RPMI7951 (cell line): ENCODE data around the gene ZNF18. TPM values are rescaled to one million over a fixed set of nuclear protein-coding genes. Genes with fewer than 3 reads are reported as not detected.

ENCODE experiments used
- DNase-seq: peaks from one replicate; pipeline ENCODE4 v3.0.0-alpha.2; 2012; ENCODE audit warnings: low read depth
- total RNA-seq: library from RNA; depleted of rRNA; stranded (reverse); fragments of >200 nt; shearing (Covaris generic); gene quantifications from 2 replicates; pipeline ENCODE4 v1.2.3, GENCODE V29; 2014; rRNA removed

Gene ZNF18
- 3.9 and 7.7 TPM in 2 replicates for total RNA-seq

DNA sequence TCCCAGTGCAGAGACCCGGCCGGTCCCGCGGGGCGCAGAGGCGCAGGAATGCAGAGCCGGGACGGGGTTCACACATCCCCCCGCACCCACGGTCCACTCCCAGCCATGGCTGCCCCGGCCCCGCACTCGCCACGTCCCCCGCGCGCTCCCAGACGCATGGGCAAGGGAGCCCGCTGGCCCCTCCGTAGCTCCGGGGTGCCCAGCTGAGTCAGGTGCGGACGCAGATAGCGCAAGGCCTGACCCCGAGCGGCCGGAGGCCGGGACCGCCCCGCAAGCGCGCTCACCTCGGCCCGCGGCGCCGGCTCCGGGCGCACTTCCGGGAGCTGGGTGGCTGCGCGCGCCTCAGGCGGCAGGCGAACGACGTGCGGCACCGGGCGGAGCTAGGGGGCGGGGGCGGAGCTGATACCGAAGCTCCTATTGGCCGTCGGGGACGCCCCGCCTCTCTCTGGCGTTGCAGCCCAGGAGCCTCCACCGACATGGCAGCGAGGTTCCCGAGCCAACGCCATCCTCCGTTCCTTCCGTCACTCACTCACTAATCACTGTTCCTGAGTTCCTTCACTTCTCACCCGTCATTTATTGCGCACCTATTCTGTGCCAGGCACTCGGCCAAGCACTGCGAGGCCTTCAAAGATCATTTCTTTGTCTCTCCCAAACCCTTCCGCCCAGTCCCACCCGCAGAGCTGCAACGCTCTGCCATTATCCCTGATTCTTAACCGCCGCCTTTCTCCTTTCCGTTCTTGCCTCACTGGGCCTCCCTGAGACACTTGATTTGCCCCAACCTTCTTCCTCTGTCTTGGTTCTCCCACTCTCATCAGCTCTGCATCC is at the start of gene ZNF18:
TSS of gene ZNF18 (minus strand) at position 329 of the 825 bp plus-strand sequence. CDS start 4,646 bp downstream, outside the sequence.
- DNase-seq, result peak; percentile 88

- no peak for DNase-seq
Observed at GRCh38 chr17:12046786-12047185, 49.5 kb upstream of the ZNF18 start.

GRCh38 chr17:12043702-12044101 is 46.4 kb upstream of the ZNF18 start:
- no peak for DNase-seq

GRCh38 chr17:12041312-12041711 is 44.0 kb upstream of the ZNF18 start:
- peak; percentile 68 for DNase-seq

DNA sequence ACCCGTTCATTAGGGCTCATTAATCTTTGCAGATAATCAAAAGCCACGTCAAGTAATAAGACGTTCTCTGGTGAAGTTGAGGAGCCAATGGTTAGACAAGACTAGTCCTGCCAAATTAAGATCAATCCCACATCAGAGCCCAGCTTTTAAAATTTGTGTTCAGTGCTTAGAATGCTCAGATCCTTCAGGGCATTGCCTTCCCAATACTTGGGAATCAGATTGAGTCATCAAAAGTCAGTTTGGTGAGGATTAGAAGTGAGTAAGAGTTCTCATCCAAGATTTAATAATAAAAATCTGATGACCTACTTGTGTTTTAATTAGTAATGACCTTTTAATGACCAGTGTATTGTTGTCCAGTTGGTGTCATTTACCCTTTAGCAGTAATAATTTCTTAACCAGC is 43.2 kb upstream of the ZNF18 start:
- peak; percentile 41 for DNase-seq

- no peak for DNase-seq
Observed at GRCh38 chr17:12037970-12038369, 40.7 kb upstream of the ZNF18 start.

DNA sequence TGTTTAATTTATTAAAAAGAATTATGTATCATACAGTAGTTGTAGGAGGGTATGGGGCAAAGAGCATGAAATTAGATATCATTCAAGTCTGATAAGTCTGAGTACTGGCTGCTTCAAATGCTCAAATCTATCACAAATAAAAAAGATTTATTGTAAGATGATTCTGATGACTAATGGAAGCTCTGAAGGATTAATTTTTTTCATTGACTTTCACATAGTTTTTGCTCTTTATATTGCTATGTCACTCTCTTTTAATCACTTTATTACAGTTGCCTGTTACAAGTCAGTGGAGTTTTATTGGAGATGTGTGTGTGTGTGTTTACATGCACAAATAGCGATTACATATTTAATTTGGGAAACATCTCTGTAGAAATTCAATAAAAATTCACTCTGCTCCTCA is 38.4 kb upstream of the ZNF18 start:
- no peak for DNase-seq

DNA sequence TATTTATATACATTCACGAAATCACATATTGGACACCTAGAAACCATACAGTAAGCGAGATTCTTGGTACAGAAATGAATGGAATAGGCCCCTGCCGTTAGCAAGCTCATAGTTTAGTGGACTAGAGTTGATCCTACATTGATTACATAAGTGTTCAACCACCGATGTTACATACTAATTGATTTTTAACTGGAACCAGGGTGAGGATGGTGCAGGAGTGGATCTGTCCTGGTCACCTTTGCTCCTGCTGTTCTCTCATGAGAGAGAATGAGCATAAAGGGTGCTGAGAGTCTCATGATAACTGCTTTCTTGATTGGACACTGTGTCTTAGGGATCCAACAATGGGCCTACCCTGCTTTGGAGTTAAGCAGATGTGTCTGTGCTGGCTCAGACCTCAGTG is 37.3 kb upstream of the ZNF18 start:
- DNase-seq, result no peak

GRCh38 chr17:12028611-12029010 is 31.3 kb upstream of the ZNF18 start:
- DNase-seq, result no peak

- DNase-seq, result no peak
Observed at GRCh38 chr17:12027658-12028057, 30.4 kb upstream of the ZNF18 start.

- DNase-seq, result peak; percentile 61
Observed at GRCh38 chr17:12024327-12024726, 27.1 kb upstream of the ZNF18 start.

GRCh38 chr17:12022310-12022709 is 25.0 kb upstream of the ZNF18 start:
- DNase-seq, result no peak

DNA sequence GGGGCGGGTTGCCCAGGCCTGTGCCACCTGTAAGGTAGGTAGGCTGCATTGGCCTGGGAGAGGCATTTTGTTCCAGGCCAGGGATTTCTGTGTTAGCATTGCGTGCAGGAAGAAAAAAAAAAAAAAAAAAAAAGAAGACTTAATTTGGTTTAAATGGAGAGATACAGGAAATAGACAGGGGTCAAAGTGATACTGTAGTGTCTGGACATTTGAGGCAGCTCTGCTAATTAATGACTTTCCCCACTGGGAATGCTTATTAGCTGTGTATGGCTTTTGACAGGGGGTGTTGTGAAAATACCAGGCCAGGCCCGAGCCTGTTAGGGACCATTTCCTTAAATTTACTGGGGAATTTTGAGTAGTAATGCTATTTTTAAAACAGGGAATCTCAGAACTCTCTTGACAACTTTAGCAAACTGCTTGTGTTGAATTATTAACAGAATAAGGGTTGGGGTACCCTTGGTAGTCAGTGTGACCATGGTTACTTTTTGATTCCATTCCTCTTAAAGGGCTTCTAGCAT is 24.4 kb upstream of the ZNF18 start:
- no peak for DNase-seq

DNA sequence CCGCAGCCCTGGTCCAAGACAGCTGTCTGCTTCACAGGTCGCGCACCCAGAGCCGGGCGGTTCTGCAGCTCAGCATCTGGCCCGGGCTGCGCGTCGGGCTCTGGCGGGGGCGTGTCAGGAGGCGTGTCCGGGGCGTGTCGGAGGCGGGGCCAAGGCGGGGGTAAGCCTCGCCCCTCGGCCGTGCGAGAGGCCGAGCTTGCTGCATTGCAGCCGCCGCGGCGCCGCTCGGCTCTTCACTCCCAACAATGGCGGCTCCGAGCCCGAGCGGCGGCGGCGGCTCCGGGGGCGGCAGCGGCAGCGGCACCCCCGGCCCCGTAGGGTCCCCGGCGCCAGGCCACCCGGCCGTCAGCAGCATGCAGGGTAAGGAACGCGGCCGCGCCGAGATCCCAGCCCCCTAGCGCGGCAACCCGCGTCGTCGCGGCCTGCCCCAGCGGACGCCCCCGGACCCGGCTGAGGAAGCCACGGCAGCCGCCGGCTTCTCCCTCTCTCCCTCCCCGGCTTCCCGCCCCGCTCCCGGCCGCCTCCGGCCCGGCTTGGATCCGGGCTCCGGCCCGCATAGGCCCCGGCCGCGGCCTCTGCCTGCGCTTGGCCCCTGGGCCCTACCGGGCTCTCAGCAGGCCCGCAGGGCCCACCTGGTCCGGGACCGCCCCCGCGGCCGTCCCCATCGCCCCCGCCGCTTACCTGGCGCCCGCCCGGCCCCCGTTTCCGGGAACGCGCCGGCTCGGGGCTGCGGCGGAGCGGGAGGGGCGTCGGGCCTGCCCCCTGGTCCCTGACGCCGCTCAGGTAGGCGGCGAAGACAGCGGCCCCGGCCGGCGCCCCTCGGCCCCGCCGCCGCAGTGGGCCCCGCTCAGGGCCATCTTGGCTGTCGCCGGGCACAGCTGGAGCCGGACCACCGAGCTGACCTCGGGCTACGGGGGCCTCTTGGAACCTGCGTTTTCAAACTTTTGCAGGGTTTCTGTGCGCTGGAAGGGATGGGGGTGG is 23.7 kb upstream of the ZNF18 start, which contains the start of gene MAP2K4:
TSS of gene MAP2K4 (plus strand) at position 236 of the 981 bp plus-strand sequence. CDS start at position 246, 10 bp downstream.
- DNase-seq, result peak; percentile 80

DNA sequence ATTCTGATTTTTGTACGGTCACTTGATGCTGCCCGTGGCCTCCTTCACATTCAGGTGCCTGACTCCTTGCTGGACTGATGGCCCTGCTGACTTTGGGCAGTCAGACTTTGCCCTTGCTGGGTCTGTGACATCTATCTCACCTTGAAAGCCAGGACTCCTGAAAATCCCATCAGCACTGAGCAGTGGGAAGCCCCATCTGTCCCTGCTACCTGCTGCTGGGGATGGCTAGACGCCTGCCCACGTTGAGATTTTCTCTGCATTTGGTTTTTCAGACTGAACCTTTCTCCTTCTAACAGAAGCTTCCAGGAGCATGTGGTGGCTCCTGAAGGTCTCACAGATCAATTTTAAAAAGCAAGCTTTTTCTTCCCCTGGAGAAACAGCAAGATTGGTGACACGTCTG is 10.2 kb upstream of the ZNF18 start:
- DNase-seq, result no peak

- DNase-seq, result no peak
Observed at GRCh38 chr17:11999696-12000095, 2.4 kb upstream of the ZNF18 start.

DNA sequence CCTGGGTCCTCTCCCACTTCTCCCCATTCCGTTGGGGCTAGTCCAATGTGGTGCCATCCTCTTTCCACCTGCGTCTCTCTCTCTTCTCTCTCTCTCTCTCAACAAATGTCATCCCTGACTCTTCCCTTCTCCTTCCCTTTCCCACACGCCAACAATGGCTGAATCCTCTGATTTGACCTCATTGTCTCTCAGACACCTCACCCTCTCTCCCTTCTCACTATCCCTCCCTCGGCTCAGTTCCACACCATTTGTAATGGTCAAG is 628 bp upstream of the ZNF18 start:
- DNase-seq, result no peak

DNA sequence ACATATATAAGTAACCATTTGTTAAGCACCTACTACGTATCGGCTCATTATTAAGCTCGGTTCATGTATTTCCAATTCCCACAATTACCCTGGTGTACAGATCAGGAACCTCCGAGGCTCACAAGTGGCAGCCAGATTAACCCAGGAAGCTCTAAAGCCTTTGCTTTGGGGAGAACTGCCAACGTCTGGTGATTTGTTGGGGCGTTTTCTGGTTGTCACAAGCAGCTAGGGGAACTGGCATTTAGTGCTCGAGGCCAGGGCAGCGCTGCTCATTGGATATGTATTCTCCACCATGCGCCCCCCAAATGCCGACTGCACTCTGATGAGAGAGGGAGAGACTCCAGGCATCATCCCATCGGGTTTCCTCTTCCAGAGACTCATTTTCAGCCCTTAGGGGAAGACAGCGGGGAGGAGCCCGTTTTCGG is 541 bp downstream of the ZNF18 start:
- peak; percentile 55 for DNase-seq

DNA sequence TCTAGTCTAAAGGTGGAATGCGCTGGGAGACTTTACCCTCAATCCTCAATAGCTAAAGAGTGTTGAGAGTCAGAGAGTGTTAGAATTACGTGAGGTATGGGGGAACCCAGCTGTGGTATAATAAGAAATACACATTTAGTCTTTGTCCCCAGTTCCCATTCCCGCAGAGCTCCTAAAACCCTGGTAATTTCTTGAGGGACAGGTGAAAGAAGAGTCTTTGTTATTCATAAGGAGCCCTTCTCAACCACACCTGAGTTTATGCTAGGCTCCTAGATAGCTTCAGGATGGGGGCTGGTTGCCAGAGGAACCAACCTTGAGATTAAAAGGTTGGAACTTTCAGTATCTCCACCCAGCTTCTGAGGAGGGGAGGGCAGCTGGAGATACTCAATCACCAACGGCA is 5.8 kb downstream of the ZNF18 start:
- DNase-seq, result no peak

GRCh38 chr17:11990363-11990983 is 6.8 kb downstream of the ZNF18 start:
- DNase-seq, result no peak

DNA sequence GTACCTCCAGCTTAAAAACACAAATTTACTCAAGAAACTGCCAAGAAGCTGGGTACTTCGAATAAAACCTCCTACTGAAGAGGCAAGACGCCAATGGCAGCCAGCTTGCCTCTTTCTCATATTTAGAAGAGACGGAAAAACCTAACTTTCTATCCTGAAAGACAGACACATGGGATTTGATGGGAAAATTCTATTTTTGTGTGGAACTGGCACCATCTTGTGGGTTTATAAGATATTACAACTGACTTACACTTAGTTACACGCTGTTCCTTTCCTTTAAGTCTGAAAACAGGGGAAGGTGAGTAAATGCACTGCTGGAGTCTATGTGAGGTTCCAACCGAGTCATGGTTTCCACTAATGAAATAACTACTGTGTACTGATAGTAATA is 10.3 kb downstream of the ZNF18 start:
- DNase-seq, result peak; percentile 46
